ENCODE data around the gene ATG4A. TPM values are rescaled to one million over a fixed set of nuclear protein-coding genes. Genes with fewer than 3 reads are reported as not detected.

ATG4A gene
- total RNA-seq, 1 donor from 2014 or later, result 10.0 TPM

- no peak overlapping the region for H3K4me3 ChIP-seq (ENCODE audit: low read depth, low read length)
- DNase-seq (ENCODE audit: low read depth), result no peak
- TF ChIP-seq CTCF (IDR thresholded peaks at IDR 0.05; ENCODE audit: insufficient read depth, low read length, poor library complexity, severe bottlenecking), result no peak
- H3K36me3 ChIP-seq (ENCODE audit: control insufficient read depth, insufficient read depth, low read length), result no peaks in the 10 kb centered on the region
- H3K27me3 ChIP-seq (ENCODE audit: control insufficient read depth, insufficient read depth, low read length), result no peaks in the 10 kb centered on the region
Observed at GRCh38 chrX:108132876-108133275, 41.3 kb downstream of the ATG4A start.

GRCh38 chrX:108134724-108135123 is 43.1 kb downstream of the ATG4A start:
- TF ChIP-seq CTCF (IDR thresholded peaks at IDR 0.05; ENCODE audit: insufficient read depth, low read length, poor library complexity, severe bottlenecking), result no peak
- DNase-seq (ENCODE audit: low read depth), result no peak
- Histone ChIP-seq H3K4me3 (ENCODE audit: low read depth, low read length) (no peak overlapping the region), H3K36me3 (ENCODE audit: control insufficient read depth, insufficient read depth, low read length) (no peaks in the 10 kb centered on the region), H3K27me3 (ENCODE audit: control insufficient read depth, insufficient read depth, low read length) (peaks cover 2% of the 10 kb centered on the region)

GRCh38 chrX:108138814-108139702 is 47.5 kb downstream of the ATG4A start:
- H3K27me3 ChIP-seq (ENCODE audit: control insufficient read depth, insufficient read depth, low read length), result peaks cover 2% of the 10 kb centered on the region
- no peak for DNase-seq (ENCODE audit: low read depth)
- TF ChIP-seq CTCF (IDR thresholded peaks at IDR 0.05; ENCODE audit: insufficient read depth, low read length, poor library complexity, severe bottlenecking), result peak; percentile 40
- no peaks in the 10 kb centered on the region for H3K36me3 ChIP-seq (ENCODE audit: control insufficient read depth, insufficient read depth, low read length)
- no peak overlapping the region for H3K4me3 ChIP-seq (ENCODE audit: low read depth, low read length)

- no peak for DNase-seq (ENCODE audit: low read depth)
- H3K27me3 ChIP-seq (ENCODE audit: control insufficient read depth, insufficient read depth, low read length), result peaks cover 2% of the 10 kb centered on the region
- no peak for TF ChIP-seq CTCF (IDR thresholded peaks at IDR 0.05; ENCODE audit: insufficient read depth, low read length, poor library complexity, severe bottlenecking)
- H3K36me3 ChIP-seq (ENCODE audit: control insufficient read depth, insufficient read depth, low read length), result no peaks in the 10 kb centered on the region
- H3K4me3 ChIP-seq (ENCODE audit: low read depth, low read length), result no peak overlapping the region
Observed at GRCh38 chrX:108148524-108148923, 56.9 kb downstream of the ATG4A start.

DNA sequence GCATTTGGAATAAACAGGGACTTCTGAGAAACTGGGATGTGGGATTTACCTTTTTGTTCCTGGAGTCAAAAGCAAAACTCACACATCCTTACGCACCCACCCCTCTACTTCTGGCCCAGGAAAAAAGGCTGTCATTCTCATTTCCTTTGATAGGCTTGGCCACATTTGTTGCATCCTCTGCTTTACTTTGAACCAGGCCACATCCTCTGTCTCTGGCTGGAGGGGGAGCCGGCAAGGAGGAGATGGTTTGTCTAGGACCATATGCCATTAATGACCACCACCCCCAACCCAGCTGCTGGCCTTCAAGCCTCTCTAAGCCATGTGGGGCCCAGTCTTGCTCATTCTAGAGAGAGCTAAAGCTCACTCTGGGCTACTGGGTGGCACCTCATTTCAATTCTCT is 64.5 kb downstream of the ATG4A start:
- no peak for TF ChIP-seq CTCF (IDR thresholded peaks at IDR 0.05; ENCODE audit: insufficient read depth, low read length, poor library complexity, severe bottlenecking)
- Histone ChIP-seq H3K36me3 (ENCODE audit: control insufficient read depth, insufficient read depth, low read length) (no peaks in the 10 kb centered on the region), H3K27me3 (ENCODE audit: control insufficient read depth, insufficient read depth, low read length) (peaks cover 1% of the 10 kb centered on the region), H3K4me3 (ENCODE audit: low read depth, low read length) (no peak overlapping the region)
- DNase-seq (ENCODE audit: low read depth), result no peak
